ENCODE results near the gene VPS13D. TPM values are rescaled to one million over a fixed set of nuclear protein-coding genes. Genes with fewer than 3 reads are reported as not detected.

Gene VPS13D
- total and polyA plus RNA-seq, 4 donors = 10.2 to 68.3 (median 12.6) TPM

- 83% methylated on average over 3 of the region's 3 CpGs for WGBS
- no peaks in the 10 kb centered on the region for H3K4me1 ChIP-seq (ENCODE audit: control insufficient read depth in 4 of 4, insufficient read depth in 4 of 4, low read length in 3 of 4)
- peaks cover 0 to 10% (median 2%) of the 10 kb centered on the region in 4 donors for H3K36me3 ChIP-seq (ENCODE audit: control insufficient read depth in 4 of 4, insufficient read depth in 3 of 4, low read depth in 1 of 4, low read length in 3 of 4)
- H3K27ac ChIP-seq (ENCODE audit: low read depth in 1 of 2, low read length in 2 of 2) = no peak overlapping the region
- no peak for DNase-seq (ENCODE audit: low spot score)
- H3K4me3 ChIP-seq (ENCODE audit: low read depth in 1 of 3, low read length in 3 of 3) = no peak overlapping the region
- H3K9ac ChIP-seq (ENCODE audit: low read depth in 1 of 2, low read length in 2 of 2) = no peak overlapping the region
- H3K9me3 ChIP-seq (ENCODE audit: control insufficient read depth in 4 of 4, low read length in 3 of 4) = no peaks in the 10 kb centered on the region
- TF ChIP-seq RXRA (IDR thresholded peaks at IDR 0.05) (no peak), JUND (IDR thresholded peaks at IDR 0.05) (no peak), FOXA2 (IDR thresholded peaks at IDR 0.05) (no peak)
- H3K27me3 ChIP-seq (ENCODE audit: control insufficient read depth in 4 of 4, insufficient read depth in 4 of 4, low read length in 3 of 4) = no peaks in the 10 kb centered on the region
Observed at GRCh38 chr1:12424087-12424529, 194.3 kb downstream of the VPS13D start.

DNA sequence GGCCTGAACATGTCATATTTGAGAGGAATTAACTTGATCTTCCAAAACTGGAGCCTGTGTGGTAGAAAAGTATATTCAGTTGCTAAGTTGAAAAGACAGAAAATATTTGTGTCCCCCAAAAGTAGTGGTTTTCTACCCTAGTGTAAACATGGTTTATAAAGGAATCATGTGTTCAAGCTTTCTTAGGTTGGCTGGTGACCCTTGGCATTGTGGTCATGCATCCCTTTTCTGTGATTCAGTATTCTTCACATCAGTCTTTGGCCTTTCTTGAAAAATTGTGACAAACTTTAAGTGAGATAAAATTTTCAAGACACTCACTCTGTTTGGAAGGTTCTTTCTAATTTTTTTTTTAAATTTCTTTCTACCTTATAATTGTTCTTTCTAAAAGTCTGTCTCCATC lies 195.0 kb downstream of the VPS13D start:
- Histone ChIP-seq H3K27ac (ENCODE audit: low read depth in 1 of 2, low read length in 2 of 2) (no peak overlapping the region), H3K4me1 (ENCODE audit: control insufficient read depth in 4 of 4, insufficient read depth in 4 of 4, low read length in 3 of 4) (no peaks in the 10 kb centered on the region), H3K4me3 (ENCODE audit: low read depth in 1 of 3, low read length in 3 of 3) (no peak overlapping the region), H3K36me3 (ENCODE audit: control insufficient read depth in 4 of 4, insufficient read depth in 3 of 4, low read depth in 1 of 4, low read length in 3 of 4) (peaks cover 0 to 10% (median 2%) of the 10 kb centered on the region in 4 donors), H3K9me3 (ENCODE audit: control insufficient read depth in 4 of 4, low read length in 3 of 4) (no peaks in the 10 kb centered on the region), H3K27me3 (ENCODE audit: control insufficient read depth in 4 of 4, insufficient read depth in 4 of 4, low read length in 3 of 4) (no peaks in the 10 kb centered on the region), H3K9ac (ENCODE audit: low read depth in 1 of 2, low read length in 2 of 2) (no peak overlapping the region)
- no peak for TF ChIP-seq RAD21 (IDR thresholded peaks at IDR 0.05)
- TF ChIP-seq CTCF (IDR thresholded peaks at IDR 0.05; ENCODE audit: low read depth, low read length, missing input control) = no peak
- no peak for TF ChIP-seq HNF4G (IDR thresholded peaks at IDR 0.05)
- TF ChIP-seq, protein P1, sequence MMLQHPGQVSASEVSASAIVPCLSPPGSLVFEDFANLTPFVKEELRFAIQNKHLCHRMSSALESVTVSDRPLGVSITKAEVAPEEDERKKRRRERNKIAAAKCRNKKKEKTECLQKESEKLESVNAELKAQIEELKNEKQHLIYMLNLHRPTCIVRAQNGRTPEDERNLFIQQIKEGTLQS (IDR thresholded peaks at IDR 0.05) = no peak
- TF ChIP-seq TAF1 (conservative IDR thresholded peaks at IDR 0.05) = no peak
- no peak for TF ChIP-seq FOXA1 (IDR thresholded peaks at IDR 0.05)
- no peak for TF ChIP-seq ZBTB33 (IDR thresholded peaks at IDR 0.05)
- TF ChIP-seq YY1 (IDR thresholded peaks at IDR 0.05) = no peak
- TF ChIP-seq HNF4A (conservative IDR thresholded peaks at IDR 0.05) = no peak
- DNase-seq (ENCODE audit: low spot score) = no peak

- H3K27ac ChIP-seq (ENCODE audit: low read depth in 1 of 2, low read length in 2 of 2) = no peak overlapping the region
- no peak overlapping the region for H3K9ac ChIP-seq (ENCODE audit: low read depth in 1 of 2, low read length in 2 of 2)
- DNase-seq (ENCODE audit: low spot score) = no peak
- no peaks in the 10 kb centered on the region for H3K27me3 ChIP-seq (ENCODE audit: control insufficient read depth in 4 of 4, insufficient read depth in 4 of 4, low read length in 3 of 4)
- no peaks in the 10 kb centered on the region for H3K4me1 ChIP-seq (ENCODE audit: control insufficient read depth in 4 of 4, insufficient read depth in 4 of 4, low read length in 3 of 4)
- H3K9me3 ChIP-seq (ENCODE audit: control insufficient read depth in 4 of 4, low read length in 3 of 4) = no peaks in the 10 kb centered on the region
- 94% methylated on average over 3 of the region's 3 CpGs for WGBS
- H3K4me3 ChIP-seq (ENCODE audit: low read depth in 1 of 3, low read length in 3 of 3) = no peak overlapping the region
- H3K36me3 ChIP-seq (ENCODE audit: control insufficient read depth in 4 of 4, insufficient read depth in 3 of 4, low read depth in 1 of 4, low read length in 3 of 4) = peaks cover 0 to 9% (median 4%) of the 10 kb centered on the region in 4 donors
- TF ChIP-seq YY1 (IDR thresholded peaks at IDR 0.05) (no peak), ZBTB33 (IDR thresholded peaks at IDR 0.05) (no peak), TAF1 (conservative IDR thresholded peaks at IDR 0.05) (no peak), RXRA (IDR thresholded peaks at IDR 0.05) (no peak), REST (IDR thresholded peaks at IDR 0.05) (no peak), FOXA1 (IDR thresholded peaks at IDR 0.05) (no peak), HNF4A (conservative IDR thresholded peaks at IDR 0.05) (no peak), JUND (IDR thresholded peaks at IDR 0.05) (no peak), NR2F2 (IDR thresholded peaks at IDR 0.05) (no peak), EGR1 (IDR thresholded peaks at IDR 0.05; ENCODE audit: low read depth in 2 of 2) (no peak), HNF4G (IDR thresholded peaks at IDR 0.05) (no peak), SP1 (IDR thresholded peaks at IDR 0.05) (no peak), FOXA2 (IDR thresholded peaks at IDR 0.05) (no peak), RAD21 (IDR thresholded peaks at IDR 0.05) (no peak), GABPA (IDR thresholded peaks at IDR 0.05 in 1 of 2, conservative IDR thresholded peaks at IDR 0.05 in 1 of 2) (no peak)
- TF ChIP-seq, protein P2, sequence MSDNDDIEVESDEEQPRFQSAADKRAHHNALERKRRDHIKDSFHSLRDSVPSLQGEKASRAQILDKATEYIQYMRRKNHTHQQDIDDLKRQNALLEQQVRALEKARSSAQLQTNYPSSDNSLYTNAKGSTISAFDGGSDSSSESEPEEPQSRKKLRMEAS (IDR thresholded peaks at IDR 0.05) = no peak
- TF ChIP-seq, protein P1 (IDR thresholded peaks at IDR 0.05) = no peak
Observed at GRCh38 chr1:12426030-12426429, 196.2 kb downstream of the VPS13D start.

All from liver (tissue), 9 donors.